Peyer's patch (tissue), 4 donors: ENCODE results near the gene MEGF8.

Experiments
- POLR2A ChIP-seq, 2 donors: fragments of 450-650 bp; IDR thresholded peaks; one replicate each; pipeline ENCODE4 v1.5.1; 2017; ENCODE audit warnings: antibody characterized with exemption in 2 of 2, mild to moderate bottlenecking in 2 of 2, moderate library complexity in 2 of 2
- TF ChIP-seq, protein P1 (sequence below), 6 experiments: fragments of 450-650 bp in 4 of 6; fragments of 200-600 bp in 2 of 6; sonication (generic) in 1 of 6; IDR thresholded peaks; one replicate each; pipeline ENCODE4 v1.5.1; 2017 to 2019; ENCODE audit warnings: antibody characterized with exemption in 6 of 6, mild to moderate bottlenecking in 3 of 6, moderate library complexity in 1 of 6

DNA sequence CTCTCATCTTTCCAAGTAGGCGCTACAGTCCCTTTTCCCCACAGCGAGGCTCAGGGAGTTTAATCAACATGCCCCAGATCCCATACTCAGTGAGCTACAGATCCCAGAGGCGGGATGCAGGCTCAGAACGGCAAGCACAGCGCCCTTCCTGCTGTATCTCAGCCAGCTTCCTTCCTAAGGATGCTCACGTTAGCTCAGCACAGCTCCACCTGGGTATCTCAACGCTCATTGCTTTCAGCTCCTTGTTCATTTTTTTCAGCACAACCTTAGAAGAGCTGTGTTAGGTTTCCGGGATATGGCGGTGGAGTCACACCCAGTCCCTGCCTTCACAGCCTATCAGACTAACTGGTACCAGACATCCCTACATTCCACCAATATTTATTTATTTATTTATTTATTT is 3.1 kb upstream of the MEGF8 start:
- TF ChIP-seq, protein P1, sequence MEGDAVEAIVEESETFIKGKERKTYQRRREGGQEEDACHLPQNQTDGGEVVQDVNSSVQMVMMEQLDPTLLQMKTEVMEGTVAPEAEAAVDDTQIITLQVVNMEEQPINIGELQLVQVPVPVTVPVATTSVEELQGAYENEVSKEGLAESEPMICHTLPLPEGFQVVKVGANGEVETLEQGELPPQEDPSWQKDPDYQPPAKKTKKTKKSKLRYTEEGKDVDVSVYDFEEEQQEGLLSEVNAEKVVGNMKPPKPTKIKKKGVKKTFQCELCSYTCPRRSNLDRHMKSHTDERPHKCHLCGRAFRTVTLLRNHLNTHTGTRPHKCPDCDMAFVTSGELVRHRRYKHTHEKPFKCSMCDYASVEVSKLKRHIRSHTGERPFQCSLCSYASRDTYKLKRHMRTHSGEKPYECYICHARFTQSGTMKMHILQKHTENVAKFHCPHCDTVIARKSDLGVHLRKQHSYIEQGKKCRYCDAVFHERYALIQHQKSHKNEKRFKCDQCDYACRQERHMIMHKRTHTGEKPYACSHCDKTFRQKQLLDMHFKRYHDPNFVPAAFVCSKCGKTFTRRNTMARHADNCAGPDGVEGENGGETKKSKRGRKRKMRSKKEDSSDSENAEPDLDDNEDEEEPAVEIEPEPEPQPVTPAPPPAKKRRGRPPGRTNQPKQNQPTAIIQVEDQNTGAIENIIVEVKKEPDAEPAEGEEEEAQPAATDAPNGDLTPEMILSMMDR (IDR thresholded peaks at IDR 0.05), result no peak
- no peak for TF ChIP-seq POLR2A (IDR thresholded peaks at IDR 0.05)
